Measurements from ENCODE around the gene CYREN. TPM values are rescaled to one million over a fixed set of nuclear protein-coding genes. Genes with fewer than 3 reads are reported as not detected.

Gene CYREN
- total RNA-seq, 2 experiments from 2014 or later: 14.0 to 15.8 TPM

DNA sequence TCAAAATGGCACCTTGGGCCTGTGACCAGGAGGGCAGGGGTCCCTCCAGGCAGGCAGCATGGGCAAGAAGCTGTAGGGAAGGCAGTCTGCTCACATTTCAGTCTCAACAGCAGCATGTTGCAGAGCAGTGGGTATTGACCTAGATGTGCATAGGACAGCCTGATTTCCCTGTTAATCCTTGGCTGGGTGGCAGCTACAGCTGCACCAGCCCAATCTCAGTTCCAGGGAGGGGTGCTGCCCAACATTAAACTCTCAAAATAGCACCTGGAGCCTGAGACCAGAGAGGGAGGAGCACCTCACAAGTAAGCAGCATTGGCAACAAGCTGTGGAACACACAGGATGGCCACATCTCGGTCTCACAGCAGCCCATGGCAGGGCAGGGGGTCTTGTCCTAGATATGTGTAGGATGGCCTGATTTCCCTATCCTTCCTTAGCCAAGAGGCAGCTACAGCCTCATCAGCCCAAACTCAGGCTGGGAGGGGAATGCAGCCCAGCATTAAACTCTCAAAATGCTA, 12.3 kb downstream of the CYREN start:
- Mint-ChIP-seq H3K27me3 (no peaks in the 10 kb centered on the region), H3K4me1 (ENCODE audit: low read depth) (peaks cover 54% of the 10 kb centered on the region), H3K27ac (no peak overlapping the region), H3K9me3 (peaks cover 33% of the 10 kb centered on the region), H3K36me3 (ENCODE audit: low read depth) (peaks cover 96% of the 10 kb centered on the region), H3K4me3 (no peak overlapping the region)
- Histone ChIP-seq H3K27ac (ENCODE audit: low read depth in 1 of 2, low read length in 2 of 2) (no peak overlapping the region), H3K9me3 (ENCODE audit: control insufficient read depth in 1 of 2, insufficient read depth in 1 of 2, low read length in 2 of 2) (peaks cover 14 to 34% of the 10 kb centered on the region in 2 experiments), H3K4me1 (ENCODE audit: insufficient read depth, low read length) (peaks cover 32% of the 10 kb centered on the region), H3K4me3 (ENCODE audit: low read length) (no peak overlapping the region), H3K36me3 (ENCODE audit: insufficient read depth, low read length) (peaks cover 31% of the 10 kb centered on the region), H3K27me3 (ENCODE audit: control insufficient read depth in 1 of 2, insufficient read depth in 2 of 2, low read length in 2 of 2) (no peaks in the 10 kb centered on the region)
- ATAC-seq (ENCODE audit: poor library complexity) (no peak), DNase-seq (no peak)
- intact Hi-C loops (cut with DNase I, micrococcal nuclease): no loop called here
- ChIA-PET CTCF (no interaction called here), POLR2A (interaction anchor here (1.7 to 4.2 kb wide), 2 partner anchors 10 to 11 kb away, joined by 10 to 31 read pairs; partner anchors contain the start of gene TMEM140)
- TF ChIP-seq, protein P1, sequence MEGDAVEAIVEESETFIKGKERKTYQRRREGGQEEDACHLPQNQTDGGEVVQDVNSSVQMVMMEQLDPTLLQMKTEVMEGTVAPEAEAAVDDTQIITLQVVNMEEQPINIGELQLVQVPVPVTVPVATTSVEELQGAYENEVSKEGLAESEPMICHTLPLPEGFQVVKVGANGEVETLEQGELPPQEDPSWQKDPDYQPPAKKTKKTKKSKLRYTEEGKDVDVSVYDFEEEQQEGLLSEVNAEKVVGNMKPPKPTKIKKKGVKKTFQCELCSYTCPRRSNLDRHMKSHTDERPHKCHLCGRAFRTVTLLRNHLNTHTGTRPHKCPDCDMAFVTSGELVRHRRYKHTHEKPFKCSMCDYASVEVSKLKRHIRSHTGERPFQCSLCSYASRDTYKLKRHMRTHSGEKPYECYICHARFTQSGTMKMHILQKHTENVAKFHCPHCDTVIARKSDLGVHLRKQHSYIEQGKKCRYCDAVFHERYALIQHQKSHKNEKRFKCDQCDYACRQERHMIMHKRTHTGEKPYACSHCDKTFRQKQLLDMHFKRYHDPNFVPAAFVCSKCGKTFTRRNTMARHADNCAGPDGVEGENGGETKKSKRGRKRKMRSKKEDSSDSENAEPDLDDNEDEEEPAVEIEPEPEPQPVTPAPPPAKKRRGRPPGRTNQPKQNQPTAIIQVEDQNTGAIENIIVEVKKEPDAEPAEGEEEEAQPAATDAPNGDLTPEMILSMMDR (IDR thresholded peaks at IDR 0.05): no peak

DNA sequence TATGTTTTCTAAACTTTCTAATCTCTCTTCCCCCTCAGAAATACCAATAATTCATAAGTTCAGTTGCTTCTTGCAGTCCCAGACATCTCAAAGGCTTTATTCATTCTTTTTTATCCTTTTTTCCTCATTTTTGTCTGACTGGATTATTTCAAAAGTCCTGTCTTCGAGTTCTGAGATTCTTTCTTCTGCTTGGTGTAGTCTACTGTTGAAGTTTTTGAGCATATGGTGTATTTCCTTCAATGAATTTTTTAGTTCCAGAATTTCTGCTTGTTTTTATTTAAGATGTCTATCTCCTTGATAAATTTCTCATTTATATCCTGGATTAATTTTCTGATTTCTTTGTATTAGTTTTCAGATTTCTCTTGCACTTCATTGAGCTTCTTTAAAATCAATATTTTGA, 14.2 kb downstream of the CYREN start:
- Mint-ChIP-seq H3K27ac (no peak overlapping the region), H3K9me3 (peaks cover 32% of the 10 kb centered on the region), H3K4me1 (ENCODE audit: low read depth) (peaks cover 68% of the 10 kb centered on the region), H3K36me3 (ENCODE audit: low read depth) (peaks cover 97% of the 10 kb centered on the region), H3K4me3 (no peak overlapping the region), H3K27me3 (no peaks in the 10 kb centered on the region)
- Histone ChIP-seq H3K27me3 (ENCODE audit: control insufficient read depth in 1 of 2, insufficient read depth in 2 of 2, low read length in 2 of 2) (no peaks in the 10 kb centered on the region), H3K9me3 (ENCODE audit: control insufficient read depth in 1 of 2, insufficient read depth in 1 of 2, low read length in 2 of 2) (peaks cover 6 to 30% of the 10 kb centered on the region in 2 experiments), H3K4me3 (ENCODE audit: low read length) (no peak overlapping the region), H3K27ac (ENCODE audit: low read depth in 1 of 2, low read length in 2 of 2) (no peak overlapping the region), H3K36me3 (ENCODE audit: insufficient read depth, low read length) (peaks cover 28% of the 10 kb centered on the region), H3K4me1 (ENCODE audit: insufficient read depth, low read length) (peaks cover 33% of the 10 kb centered on the region)
- intact Hi-C loops (cut with DNase I, micrococcal nuclease): no loop called here
- DNase-seq: no peak
- POLR2A ChIA-PET: interaction anchor here (1.1 to 4.2 kb wide), 2 partner anchors 8 to 55 kb away, joined by 4 to 31 read pairs; partner anchors contain the start of genes TMEM140 and WDR91
- CTCF ChIA-PET: no interaction called here
- TF ChIP-seq, protein P1 (IDR thresholded peaks at IDR 0.05): no peak
- no peak for ATAC-seq (ENCODE audit: poor library complexity)

DNA sequence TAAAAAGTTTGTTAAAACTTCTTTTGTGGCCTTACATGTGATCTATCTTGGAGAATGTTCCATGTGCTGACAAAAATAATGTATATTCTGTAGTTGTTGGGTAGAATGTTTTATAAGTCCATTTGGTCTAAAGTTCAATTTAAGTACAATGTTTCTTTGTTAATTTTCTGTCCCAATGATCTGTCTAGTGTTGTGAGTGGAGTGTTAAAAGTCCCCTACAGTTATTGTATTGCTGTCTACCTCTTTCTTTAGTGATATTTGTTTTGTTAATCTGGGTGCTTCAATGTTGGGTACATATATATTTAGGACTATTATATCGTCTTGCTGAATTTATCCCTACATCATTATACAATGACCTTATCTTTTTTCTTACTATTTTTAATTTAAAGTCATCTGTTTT, 15.8 kb downstream of the CYREN start:
- Mint-ChIP-seq H3K9me3 (peaks cover 32% of the 10 kb centered on the region), H3K27me3 (no peaks in the 10 kb centered on the region), H3K27ac (no peak overlapping the region), H3K4me3 (no peak overlapping the region), H3K4me1 (ENCODE audit: low read depth) (peaks cover 72% of the 10 kb centered on the region), H3K36me3 (ENCODE audit: low read depth) (peaks cover 87% of the 10 kb centered on the region)
- H3K36me3 ChIP-seq (ENCODE audit: insufficient read depth, low read length): peaks cover 24% of the 10 kb centered on the region
- H3K27me3 ChIP-seq (ENCODE audit: control insufficient read depth in 1 of 2, insufficient read depth in 2 of 2, low read length in 2 of 2): no peaks in the 10 kb centered on the region
- H3K4me3 ChIP-seq (ENCODE audit: low read length): no peak overlapping the region
- ChIA-PET CTCF (no interaction called here), POLR2A (no interaction called here)
- TF ChIP-seq, protein P1 (IDR thresholded peaks at IDR 0.05): no peak
- no peak for ATAC-seq (ENCODE audit: poor library complexity)
- no peak for DNase-seq
- H3K27ac ChIP-seq (ENCODE audit: low read depth in 1 of 2, low read length in 2 of 2): no peak overlapping the region
- peaks cover 6 to 30% of the 10 kb centered on the region in 2 experiments for H3K9me3 ChIP-seq (ENCODE audit: control insufficient read depth in 1 of 2, insufficient read depth in 1 of 2, low read length in 2 of 2)
- intact Hi-C loops (cut with DNase I, micrococcal nuclease): loop anchor here in 1 of 2 experiments (5.0 kb wide), 1 partner anchor 502 kb away; no protein-coding TSS in a partner anchor
- H3K4me1 ChIP-seq (ENCODE audit: insufficient read depth, low read length): peaks cover 34% of the 10 kb centered on the region

All from CD4-positive, alpha-beta T cell (primary cell).